Adrenal gland (tissue), 5 donors: ENCODE data around the gene LIPT1.

ENCODE experiments used
- POLR2A ChIP-seq, 2 donors: fragments of 450-650 bp; IDR thresholded peaks; one replicate each; pipeline ENCODE4 v1.6.1; 2017; ENCODE audit warnings: antibody characterized with exemption in 2 of 2, mild to moderate bottlenecking in 2 of 2, moderate library complexity in 1 of 2
- TF ChIP-seq, protein P1 (sequence below), 6 experiments: fragments of 450-650 bp in 4 of 6; fragments of 200-600 bp in 2 of 6; sonication (generic) in 1 of 6; IDR thresholded peaks; 1 replicate in 5 of 6; 2 replicates in 1 of 6; pipeline versions ENCODE4 v1.5.1 to v1.8.0; 2016 to 2021; ENCODE audit warnings: antibody characterized with exemption in 6 of 6, mild to moderate bottlenecking in 2 of 6, moderate library complexity in 1 of 6
- donor health status: DM: no; HTN: no; CAD: no.

DNA sequence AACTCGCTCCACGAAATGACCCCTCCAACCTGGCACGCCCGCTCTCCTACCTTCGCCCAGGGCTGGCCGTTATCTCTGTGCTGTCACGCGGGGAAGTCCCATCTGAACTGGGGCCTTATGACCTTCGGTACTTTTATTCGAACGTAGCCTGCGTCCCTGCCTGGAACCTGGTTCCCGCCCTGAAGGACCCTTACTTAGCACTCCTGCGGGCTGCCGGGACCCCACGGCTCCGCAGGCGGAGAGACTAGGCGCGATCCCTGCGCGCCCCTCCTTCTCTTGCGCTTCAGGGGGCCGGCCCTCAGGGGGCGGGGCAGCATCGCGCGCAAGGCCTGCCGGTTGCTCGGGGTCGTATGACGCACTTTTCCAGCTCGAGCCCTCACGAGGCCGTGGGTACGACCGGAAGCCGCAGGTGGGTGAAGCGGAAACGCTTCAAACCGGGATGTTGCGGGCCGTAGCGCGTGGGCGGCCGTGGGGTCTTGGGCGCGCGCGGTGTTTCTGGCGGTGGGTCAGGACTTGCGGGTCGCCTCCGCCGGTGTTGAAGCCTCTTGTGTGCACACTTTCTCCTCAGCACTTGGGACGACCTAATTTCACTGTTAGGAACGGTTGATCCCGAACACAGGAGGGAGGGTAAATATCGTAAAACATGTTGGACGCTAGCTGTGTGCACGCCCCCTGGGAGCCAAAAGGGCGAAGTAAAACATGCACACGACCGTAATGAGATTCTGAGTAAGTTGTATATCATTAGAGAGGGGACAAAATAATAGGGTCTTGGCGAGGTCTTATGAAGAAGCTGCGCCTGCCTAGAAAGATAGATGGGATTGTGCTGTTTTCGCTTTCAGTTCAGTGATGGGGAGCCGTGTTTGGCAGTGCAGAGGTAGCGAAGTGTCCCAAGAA, at the start of gene LIPT1, which contains the start of gene TSGA10:
- TF ChIP-seq, protein P1, sequence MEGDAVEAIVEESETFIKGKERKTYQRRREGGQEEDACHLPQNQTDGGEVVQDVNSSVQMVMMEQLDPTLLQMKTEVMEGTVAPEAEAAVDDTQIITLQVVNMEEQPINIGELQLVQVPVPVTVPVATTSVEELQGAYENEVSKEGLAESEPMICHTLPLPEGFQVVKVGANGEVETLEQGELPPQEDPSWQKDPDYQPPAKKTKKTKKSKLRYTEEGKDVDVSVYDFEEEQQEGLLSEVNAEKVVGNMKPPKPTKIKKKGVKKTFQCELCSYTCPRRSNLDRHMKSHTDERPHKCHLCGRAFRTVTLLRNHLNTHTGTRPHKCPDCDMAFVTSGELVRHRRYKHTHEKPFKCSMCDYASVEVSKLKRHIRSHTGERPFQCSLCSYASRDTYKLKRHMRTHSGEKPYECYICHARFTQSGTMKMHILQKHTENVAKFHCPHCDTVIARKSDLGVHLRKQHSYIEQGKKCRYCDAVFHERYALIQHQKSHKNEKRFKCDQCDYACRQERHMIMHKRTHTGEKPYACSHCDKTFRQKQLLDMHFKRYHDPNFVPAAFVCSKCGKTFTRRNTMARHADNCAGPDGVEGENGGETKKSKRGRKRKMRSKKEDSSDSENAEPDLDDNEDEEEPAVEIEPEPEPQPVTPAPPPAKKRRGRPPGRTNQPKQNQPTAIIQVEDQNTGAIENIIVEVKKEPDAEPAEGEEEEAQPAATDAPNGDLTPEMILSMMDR (IDR thresholded peaks at IDR 0.05): peak in 1 of 6 experiments; percentile 12
- peak; percentile 74 to 89 for TF ChIP-seq POLR2A (IDR thresholded peaks at IDR 0.05)
